ENCODE data around the gene TTC34. TPM values are rescaled to one million over a fixed set of nuclear protein-coding genes. Genes with fewer than 3 reads are reported as not detected.

TTC34 gene
- total RNA-seq, 1 donor from 2014 or later = 3.1 TPM

DNA sequence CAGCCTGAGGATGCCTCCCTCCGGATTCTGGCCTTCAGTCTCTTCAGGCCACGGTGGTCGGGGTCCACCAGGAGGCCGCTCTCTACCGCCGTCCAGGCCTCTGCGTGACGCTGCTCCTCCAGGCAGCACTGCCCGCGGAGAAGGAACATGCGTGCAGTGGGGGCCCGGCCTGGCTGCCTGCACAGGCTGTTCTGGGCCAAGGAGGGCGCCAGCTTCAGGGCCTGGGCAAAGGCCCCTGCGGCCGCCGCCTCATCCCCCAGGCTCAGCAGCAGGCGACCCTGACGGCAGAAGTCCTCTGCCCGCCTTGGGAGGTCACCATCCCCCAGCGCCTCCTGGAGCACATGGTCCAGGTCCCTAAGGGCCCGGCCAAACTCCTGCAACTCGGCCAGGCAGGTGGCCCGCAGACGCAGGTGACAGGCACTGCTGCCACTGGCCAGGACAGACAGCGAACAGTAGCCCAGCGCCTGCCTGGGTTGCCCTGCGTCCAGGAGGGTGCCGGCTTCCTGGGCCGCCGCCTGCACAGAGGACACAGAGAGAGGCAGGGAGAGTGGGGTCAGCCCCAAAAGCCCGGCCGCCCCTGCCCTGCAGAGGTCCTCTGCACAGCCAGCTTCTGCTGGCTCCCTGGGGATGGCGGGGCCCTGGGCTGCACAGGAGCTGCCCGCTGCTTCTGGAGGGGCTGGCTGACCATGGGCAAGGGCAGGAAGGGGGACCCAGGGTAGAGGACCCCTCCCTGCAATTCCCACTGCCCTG is 159.9 kb downstream of the TTC34 start:
- H3K36me3 Mint-ChIP-seq = no peaks in the 10 kb centered on the region
- no peaks in the 10 kb centered on the region for H3K9me3 Mint-ChIP-seq
- no peak for DNase-seq (ENCODE audit: extremely low spot score, unreplicated experiment)
- TF ChIP-seq CTCF (conservative IDR thresholded peaks at IDR 0.05) = no peak
- no peaks in the 10 kb centered on the region for H3K4me1 Mint-ChIP-seq (ENCODE audit: unreplicated experiment)
- H3K27me3 Mint-ChIP-seq = peaks cover 9% of the 10 kb centered on the region
- H3K4me3 Mint-ChIP-seq = no peak overlapping the region
- no peak overlapping the region for H3K27ac Mint-ChIP-seq

DNA sequence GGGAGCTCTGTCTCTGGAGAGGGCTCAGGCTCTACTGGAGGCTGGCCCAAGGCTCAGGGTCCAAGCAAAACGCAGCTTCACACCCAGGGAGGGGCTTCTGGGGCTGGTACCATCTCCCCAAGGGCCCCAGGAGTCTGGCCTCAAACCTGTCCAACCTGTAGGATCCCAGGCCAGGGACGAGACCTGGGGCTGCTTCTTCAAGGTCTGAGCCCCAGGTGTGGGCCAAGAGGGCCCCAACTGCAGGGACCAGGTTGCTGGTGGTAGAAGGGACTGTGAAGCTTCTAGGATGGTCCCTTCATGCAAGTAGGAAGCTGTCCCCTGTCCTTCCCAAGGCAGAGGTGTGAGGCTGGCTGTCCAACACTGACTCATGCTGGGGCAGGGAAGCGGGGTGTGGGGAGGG is 160.9 kb downstream of the TTC34 start:
- H3K9me3 Mint-ChIP-seq = no peaks in the 10 kb centered on the region
- H3K4me3 Mint-ChIP-seq = no peak overlapping the region
- H3K36me3 Mint-ChIP-seq = no peaks in the 10 kb centered on the region
- no peaks in the 10 kb centered on the region for H3K4me1 Mint-ChIP-seq (ENCODE audit: unreplicated experiment)
- peaks cover 12% of the 10 kb centered on the region for H3K27me3 Mint-ChIP-seq
- TF ChIP-seq CTCF (conservative IDR thresholded peaks at IDR 0.05) = no peak
- no peak overlapping the region for H3K27ac Mint-ChIP-seq
- no peak for DNase-seq (ENCODE audit: extremely low spot score, unreplicated experiment)

DNA sequence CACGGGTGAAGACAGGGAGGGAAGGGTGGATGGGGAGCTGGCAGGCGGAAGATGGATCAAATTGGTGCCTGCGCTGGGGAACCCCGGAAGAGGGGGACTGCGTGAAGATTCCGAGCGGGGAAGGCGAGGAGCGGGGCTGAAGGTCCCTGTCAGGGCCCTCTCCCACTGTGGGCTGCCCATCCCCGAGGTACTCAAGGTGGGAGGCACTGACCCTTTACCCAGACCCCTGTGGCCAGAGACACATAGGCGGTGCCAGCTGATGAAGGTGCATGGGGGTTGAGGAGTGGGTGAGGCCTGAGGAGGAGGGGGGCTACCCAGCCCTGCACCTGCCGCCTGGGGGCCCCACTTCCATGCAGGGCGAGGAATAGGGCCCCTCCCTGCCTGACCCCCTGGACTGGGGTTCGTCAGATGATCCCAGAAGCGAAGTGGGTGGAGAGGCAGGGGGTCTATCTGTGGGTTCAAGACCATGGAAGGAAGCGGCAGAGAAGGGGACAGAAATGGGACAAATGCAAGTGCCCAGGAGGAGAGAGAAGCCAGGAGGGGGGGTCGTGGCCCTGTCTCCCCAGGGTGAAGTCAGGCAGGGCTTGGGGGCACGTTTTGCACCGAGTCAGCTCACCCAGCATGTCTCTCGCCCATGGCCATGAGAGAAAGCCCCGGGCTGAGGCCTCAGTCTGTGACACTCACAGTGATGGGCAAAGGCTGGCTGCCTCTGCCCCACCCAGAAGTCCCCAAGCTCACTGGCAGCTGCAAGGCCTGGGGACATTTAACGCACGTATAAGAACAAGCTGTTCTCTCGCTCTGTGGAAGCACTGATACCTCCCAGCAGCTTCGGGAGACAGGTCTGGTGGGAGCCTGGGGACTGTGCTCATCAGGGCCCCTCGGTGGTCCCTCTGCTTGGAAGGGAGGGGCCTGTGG is 161.6 kb downstream of the TTC34 start:
- no peaks in the 10 kb centered on the region for H3K36me3 Mint-ChIP-seq
- no peaks in the 10 kb centered on the region for H3K9me3 Mint-ChIP-seq
- H3K4me1 Mint-ChIP-seq (ENCODE audit: unreplicated experiment) = no peaks in the 10 kb centered on the region
- peaks cover 12% of the 10 kb centered on the region for H3K27me3 Mint-ChIP-seq
- DNase-seq (ENCODE audit: extremely low spot score, unreplicated experiment) = peak; percentile 65
- TF ChIP-seq CTCF (conservative IDR thresholded peaks at IDR 0.05) = no peak
- H3K4me3 Mint-ChIP-seq = peak overlapping the region; percentile 49
- no peak overlapping the region for H3K27ac Mint-ChIP-seq

DNA sequence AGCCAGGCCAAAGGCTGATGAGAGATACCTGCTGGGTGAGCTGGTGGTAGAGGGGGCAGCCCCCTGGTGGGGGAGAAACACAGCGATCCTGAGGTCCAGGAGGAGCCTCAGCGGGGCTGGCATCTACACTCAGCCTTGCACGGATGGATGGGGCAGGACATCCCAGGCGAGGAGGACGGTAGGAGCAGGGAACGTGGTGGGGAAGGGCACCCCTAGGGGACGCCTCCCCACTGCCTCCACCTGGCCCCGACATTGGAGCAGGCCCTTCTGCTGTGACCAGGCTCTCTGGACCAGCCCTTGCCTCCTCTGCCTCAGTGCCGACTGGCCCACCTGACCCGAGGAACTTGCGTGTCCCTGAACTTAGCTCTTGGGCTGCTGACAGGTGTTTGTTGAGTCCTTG is 162.3 kb downstream of the TTC34 start:
- peak; percentile 58 for DNase-seq (ENCODE audit: extremely low spot score, unreplicated experiment)
- H3K27me3 Mint-ChIP-seq = peaks cover 12% of the 10 kb centered on the region
- no peaks in the 10 kb centered on the region for H3K9me3 Mint-ChIP-seq
- no peaks in the 10 kb centered on the region for H3K36me3 Mint-ChIP-seq
- no peak overlapping the region for H3K27ac Mint-ChIP-seq
- TF ChIP-seq CTCF (conservative IDR thresholded peaks at IDR 0.05) = no peak
- no peak overlapping the region for H3K4me3 Mint-ChIP-seq
- no peaks in the 10 kb centered on the region for H3K4me1 Mint-ChIP-seq (ENCODE audit: unreplicated experiment)

DNA sequence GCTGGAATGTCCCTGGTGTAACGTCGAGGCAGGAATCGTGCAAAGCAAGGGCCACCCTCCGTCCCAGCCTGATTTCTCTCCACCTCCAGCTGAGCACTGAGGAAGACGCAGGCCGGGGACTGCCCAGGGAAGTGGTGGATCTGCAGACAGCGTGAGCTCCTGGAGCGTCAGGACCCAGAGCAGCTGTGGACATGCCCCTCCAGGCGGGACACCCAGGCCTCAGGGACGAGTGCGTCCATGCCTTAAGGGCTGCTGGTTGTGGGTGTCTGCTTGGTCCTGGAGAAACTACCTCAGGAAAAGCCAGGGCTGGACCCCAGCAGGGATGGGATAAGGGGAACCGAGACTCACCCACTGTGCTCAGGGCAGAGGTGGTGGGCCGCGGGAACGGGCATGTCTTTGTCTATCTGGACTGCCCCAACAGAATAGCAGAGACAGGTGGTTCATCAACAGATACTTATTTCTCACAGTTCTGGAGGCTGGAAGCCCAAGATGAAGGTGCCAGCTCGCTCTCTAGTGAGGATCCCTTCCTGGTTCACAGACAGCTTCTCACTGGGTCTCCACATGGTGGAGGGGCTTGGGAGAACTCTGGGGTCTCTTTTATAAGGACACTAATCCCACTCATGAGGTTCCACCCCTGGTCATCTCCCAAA is 162.9 kb downstream of the TTC34 start:
- no peak for TF ChIP-seq CTCF (conservative IDR thresholded peaks at IDR 0.05)
- Mint-ChIP-seq H3K4me3 (no peak overlapping the region), H3K27ac (peak overlapping the region; percentile 23), H3K27me3 (peaks cover 12% of the 10 kb centered on the region), H3K9me3 (no peaks in the 10 kb centered on the region), H3K4me1 (ENCODE audit: unreplicated experiment) (no peaks in the 10 kb centered on the region), H3K36me3 (no peaks in the 10 kb centered on the region)
- peak; percentile 65 for DNase-seq (ENCODE audit: extremely low spot score, unreplicated experiment)

All from type B pancreatic cell (in vitro differentiated cells).